Keratinocyte (primary cell): ENCODE measurements around the gene EXOC4. TPM values are rescaled to one million over a fixed set of nuclear protein-coding genes. Genes with fewer than 3 reads are reported as not detected.
A peak's percentile ranks its signal among the peaks of the same experiment; 100 is the strongest.

Experiments used
- DNase-seq: peaks from one replicate; pipeline ENCODE4 v3.0.0-alpha.2; 2011; ENCODE audit warnings: low read depth, missing footprints, low spot score
- FAIRE-seq: peaks from 2 replicates; lab custom pipeline; 2011; peaks lifted over from hg19 to GRCh38; lab: Jason Lieb, UNC
- H2AFZ ChIP-seq: 2 replicates; pipeline ENCODE4 v1.6.0; 2012; ENCODE audit warnings: low read length, control low read depth, inconsistent platforms; ENCODE audit not compliant: control insufficient read depth
- H3K27ac ChIP-seq: 2 replicates; pipeline ENCODE4 v1.5.1; 2011; ENCODE audit warnings: low read length; ENCODE audit not compliant: control insufficient read depth, insufficient read depth
- H3K27me3 ChIP-seq: 3 replicates; pipeline ENCODE4 v1.6.0; 2011; ENCODE audit warnings: low read length; ENCODE audit not compliant: control insufficient read depth, insufficient read depth; ENCODE audit errors: extremely low read depth
- H3K36me3 ChIP-seq, 2 experiments: 2 replicates in 1 of 2; 3 replicates in 1 of 2; pipeline ENCODE4 v1.5.1; 2011; ENCODE audit warnings: low read length in 2 of 2, mild to moderate bottlenecking in 1 of 2; ENCODE audit not compliant: control insufficient read depth in 2 of 2, insufficient read depth in 2 of 2; ENCODE audit errors: extremely low read depth in 1 of 2
- H3K4me1 ChIP-seq: 3 replicates; pipeline ENCODE4 v1.5.1; 2011; ENCODE audit warnings: low read length; ENCODE audit not compliant: control insufficient read depth, insufficient read depth; ENCODE audit errors: extremely low read depth
- H3K4me2 ChIP-seq: 3 replicates; pipeline ENCODE4 v1.6.0; 2011; ENCODE audit warnings: low read depth, low read length; ENCODE audit not compliant: control insufficient read depth, insufficient read depth; ENCODE audit errors: extremely low read depth
- H3K4me3 ChIP-seq, 3 experiments: fragments of 200-600 bp in 1 of 3; sonication (generic) in 1 of 3; 2 replicates in 2 of 3; 3 replicates in 1 of 3; pipeline ENCODE4 v1.5.1; 2011 to 2016; ENCODE audit warnings: low read length in 3 of 3, mild to moderate bottlenecking in 3 of 3, control low read depth in 2 of 3, inconsistent platforms in 1 of 3, low read depth in 1 of 3, mixed read lengths in 1 of 3, mixed run types in 1 of 3, moderate library complexity in 1 of 3; ENCODE audit not compliant: control insufficient read depth in 2 of 3, insufficient read depth in 2 of 3; ENCODE audit errors: extremely low read depth in 1 of 3
- H3K79me2 ChIP-seq: 2 replicates; pipeline ENCODE4 v1.6.0; 2012; ENCODE audit warnings: low read length; ENCODE audit not compliant: control insufficient read depth, insufficient read depth
- H3K9ac ChIP-seq: 3 replicates; pipeline ENCODE4 v1.6.0; 2011; ENCODE audit warnings: low read length; ENCODE audit not compliant: control insufficient read depth, insufficient read depth; ENCODE audit errors: extremely low read depth
- H3K9me1 ChIP-seq: 3 replicates; pipeline ENCODE4 v1.6.0; 2011; ENCODE audit warnings: low read length; ENCODE audit not compliant: control insufficient read depth, insufficient read depth; ENCODE audit errors: extremely low read depth
- H3K9me3 ChIP-seq: 2 replicates; pipeline ENCODE4 v1.5.1; 2012; ENCODE audit warnings: low read depth, low read length; ENCODE audit not compliant: control insufficient read depth
- H4K20me1 ChIP-seq: 3 replicates; pipeline ENCODE4 v1.6.0; 2011; ENCODE audit warnings: low read length; ENCODE audit not compliant: control insufficient read depth, insufficient read depth; ENCODE audit errors: extremely low read depth
- CTCF ChIP-seq, 3 experiments: IDR thresholded peaks in 1 of 3; conservative IDR thresholded peaks in 1 of 3; optimal IDR thresholded peaks in 1 of 3; 2 replicates in 2 of 3; 3 replicates in 1 of 3; pipeline versions ENCODE3 to v1.5.1; 2011; ENCODE audit warnings: low read length in 3 of 3, mild to moderate bottlenecking in 3 of 3, moderate library complexity in 2 of 3, control low read depth in 1 of 3, inconsistent platforms in 1 of 3; ENCODE audit not compliant: insufficient read depth in 2 of 3; ENCODE audit errors: extremely low read depth in 1 of 3
- EZH2 ChIP-seq: IDR thresholded peaks from one replicate; pipeline ENCODE4 v1.6.1; 2012; ENCODE audit warnings: inconsistent platforms, mild to moderate bottlenecking, low read length, moderate library complexity
- dilution Hi-C: fragments of 300-500 bp; cut with MboI; formaldehyde crosslinking; loops from one replicate; pipeline ENCODE4 v1.7.0; 2020; ENCODE audit warnings: low sequenced_read_pairs; ENCODE audit not compliant: extremely low pct_ligation_motif_present
- polyA plus RNA-seq, 5 experiments: library from polyadenylated mRNA; depleted of rRNA in 3 of 5; stranded (reverse) in 3 of 5; stranded (forward) in 1 of 5; unstranded in 1 of 5; fragments of >200 nt; gene quantifications; 1 replicate in 1 of 5; 2 replicates in 3 of 5; 3 replicates in 1 of 5; pipeline versions ENCODE4 v1.2.1 to v1.2.3, GENCODE V29; 2011 to 2012; ENCODE audit warnings: missing spikeins in 2 of 5, low read depth in 1 of 5, low replicate concordance in 1 of 5

EXOC4 gene
- polyA plus RNA-seq, 1 donor (not counting 4 experiments of a cell fraction or from before 2014, with no cell fraction given), result 52.6 TPM

GRCh38 chr7:133353775-133354174 lies 100.9 kb downstream of the EXOC4 start:
- TF ChIP-seq EZH2, result no peak
- no peak for TF ChIP-seq CTCF (optimal IDR thresholded peaks at IDR 0.05 in 1 of 3, IDR thresholded peaks at IDR 0.05 in 1 of 3, conservative IDR thresholded peaks at IDR 0.05 in 1 of 3; ENCODE audit: extremely low read depth in 1 of 3, insufficient read depth in 2 of 3, low read length in 3 of 3)
- H3K4me2 ChIP-seq, result no peak overlapping the region
- peaks cover 6% of the 10 kb centered on the region for H3K79me2 ChIP-seq
- H4K20me1 ChIP-seq, result no peaks in the 10 kb centered on the region
- DNase-seq, result no peak
- no peaks in the 10 kb centered on the region for H3K9me1 ChIP-seq
- no peak overlapping the region for H2AFZ ChIP-seq
- H3K9ac ChIP-seq, result no peak overlapping the region
- no peaks in the 10 kb centered on the region for H3K27me3 ChIP-seq
- H3K27ac ChIP-seq, result no peak overlapping the region
- dilution Hi-C loops, result no loop called here
- H3K36me3 ChIP-seq, result no peaks in the 10 kb centered on the region
- H3K9me3 ChIP-seq, result no peaks in the 10 kb centered on the region
- no peak for FAIRE-seq
- H3K4me3 ChIP-seq, result no peak overlapping the region
- peaks cover 8% of the 10 kb centered on the region for H3K4me1 ChIP-seq

GRCh38 chr7:133354546-133355324 lies 101.9 kb downstream of the EXOC4 start:
- Histone ChIP-seq H3K9ac (no peak overlapping the region), H3K9me1 (no peaks in the 10 kb centered on the region), H3K36me3 (no peaks in the 10 kb centered on the region), H3K27me3 (no peaks in the 10 kb centered on the region), H3K79me2 (peaks cover 6% of the 10 kb centered on the region), H3K4me2 (peak overlapping the region; percentile 42), H3K4me1 (peaks cover 8% of the 10 kb centered on the region), H3K9me3 (no peaks in the 10 kb centered on the region), H3K27ac (peak overlapping the region; percentile 23), H4K20me1 (no peaks in the 10 kb centered on the region), H2AFZ (no peak overlapping the region), H3K4me3 (no peak overlapping the region)
- FAIRE-seq, result peak; percentile 26
- TF ChIP-seq EZH2, result no peak
- no peak for DNase-seq
- dilution Hi-C loops, result no loop called here
